Mesenchymal stem cell (in vitro differentiated cells and primary cell): ENCODE data around the gene TUBA4B.

ENCODE experiments used
- DNase-seq: peaks from one replicate; pipeline ENCODE4 v3.0.0-alpha.2; 2013
- H2AFZ ChIP-seq: one replicate; pipeline ENCODE4 v1.6.1; 2013; ENCODE audit warnings: low read depth, mild to moderate bottlenecking, control low read depth, inconsistent platforms, low read length, moderate library complexity
- H2AK5ac ChIP-seq: 2 replicates; pipeline ENCODE4 v1.6.1; 2013; ENCODE audit warnings: low read length, moderate library complexity, mild to moderate bottlenecking, inconsistent platforms; ENCODE audit not compliant: severe bottlenecking
- H2BK120ac ChIP-seq: one replicate; pipeline ENCODE4 v1.6.1; 2013; ENCODE audit warnings: low read depth, mild to moderate bottlenecking, inconsistent platforms, low read length, moderate library complexity
- H2BK12ac ChIP-seq, 2 experiments: one replicate each; pipeline ENCODE4 v1.6.1; 2013; ENCODE audit warnings: inconsistent platforms in 2 of 2, low read length in 2 of 2, mild to moderate bottlenecking in 2 of 2, moderate library complexity in 2 of 2, control low read depth in 1 of 2
- H2BK15ac ChIP-seq: one replicate; pipeline ENCODE4 v1.6.1; 2013; ENCODE audit warnings: mild to moderate bottlenecking, low read depth, inconsistent platforms; ENCODE audit not compliant: poor library complexity, severe bottlenecking
- H2BK5ac ChIP-seq: 2 replicates; pipeline ENCODE4 v1.6.1; 2013; ENCODE audit warnings: low read depth, mild to moderate bottlenecking, low read length, control low read depth, inconsistent platforms; ENCODE audit not compliant: poor library complexity, severe bottlenecking
- H3K14ac ChIP-seq, 2 experiments: one replicate each; pipeline ENCODE4 v1.6.1; 2013; ENCODE audit warnings: inconsistent platforms in 2 of 2, low read length in 2 of 2, control low read depth in 1 of 2, mild to moderate bottlenecking in 1 of 2, moderate library complexity in 1 of 2
- H3K18ac ChIP-seq, 2 experiments: one replicate each; pipeline ENCODE4 v1.6.1; 2013; ENCODE audit warnings: inconsistent platforms in 2 of 2, low read length in 2 of 2, control low read depth in 1 of 2, low read depth in 1 of 2, mild to moderate bottlenecking in 1 of 2
- H3K23ac ChIP-seq, 2 experiments: one replicate each; pipeline ENCODE4 v1.6.1; 2013; ENCODE audit warnings: inconsistent platforms in 2 of 2, low read length in 2 of 2, mild to moderate bottlenecking in 2 of 2, moderate library complexity in 2 of 2, control low read depth in 1 of 2
- H3K27ac ChIP-seq: 2 replicates; pipeline ENCODE4 v1.5.1; 2013; ENCODE audit warnings: mild to moderate bottlenecking, moderate library complexity, low read length, control low read depth, inconsistent platforms; ENCODE audit not compliant: poor library complexity, severe bottlenecking
- H3K27me3 ChIP-seq, 2 experiments: 2 replicates each; pipeline versions ENCODE4 v1.6.1 to v1.7.0; 2013; ENCODE audit warnings: low read length in 2 of 2, mild to moderate bottlenecking in 2 of 2, moderate library complexity in 2 of 2, control low read depth in 1 of 2, inconsistent platforms in 1 of 2; ENCODE audit not compliant: control insufficient read depth in 1 of 2, insufficient read depth in 1 of 2
- H3K36me3 ChIP-seq, 2 experiments: 2 replicates each; pipeline versions ENCODE4 v1.6.1 to v1.7.0; 2013; ENCODE audit warnings: low read length in 2 of 2, control low read depth in 1 of 2, inconsistent platforms in 1 of 2, low read depth in 1 of 2, mild to moderate bottlenecking in 1 of 2; ENCODE audit not compliant: insufficient read depth in 2 of 2, control insufficient read depth in 1 of 2
- H3K4ac ChIP-seq, 2 experiments: one replicate each; pipeline ENCODE4 v1.6.1; 2013; ENCODE audit warnings: inconsistent platforms in 2 of 2, low read length in 2 of 2, mild to moderate bottlenecking in 2 of 2, moderate library complexity in 2 of 2, control low read depth in 1 of 2, low read depth in 1 of 2
- H3K4me1 ChIP-seq: 2 replicates; pipeline ENCODE4 v1.6.1; 2013; ENCODE audit warnings: low read depth, low read length, control low read depth; ENCODE audit not compliant: control insufficient read depth, insufficient read depth
- H3K4me2 ChIP-seq: 2 replicates; pipeline ENCODE4 v1.6.1; 2013; ENCODE audit warnings: low read length, mild to moderate bottlenecking, inconsistent platforms; ENCODE audit not compliant: poor library complexity, severe bottlenecking
- H3K4me3 ChIP-seq, 2 experiments: 2 replicates each; pipeline versions ENCODE4 v1.5.1 to v1.7.0; 2013; ENCODE audit warnings: low read length in 2 of 2, mild to moderate bottlenecking in 2 of 2, control low read depth in 1 of 2, low read depth in 1 of 2; ENCODE audit not compliant: insufficient read depth in 1 of 2
- H3K79me1 ChIP-seq: replicated peaks from 2 replicates; pipeline ENCODE4 v1.6.1; 2013; ENCODE audit warnings: mild to moderate bottlenecking, control low read depth, low read length, inconsistent platforms; ENCODE audit not compliant: poor library complexity, severe bottlenecking
- H3K9ac ChIP-seq: 2 replicates; pipeline ENCODE4 v1.7.0; 2013; ENCODE audit warnings: mild to moderate bottlenecking, low read length, moderate library complexity
- H3K9me3 ChIP-seq: 2 replicates; pipeline ENCODE4 v1.7.0; 2013; ENCODE audit warnings: mild to moderate bottlenecking, low read length; ENCODE audit not compliant: control insufficient read depth
- H4K8ac ChIP-seq: one replicate; pipeline ENCODE4 v1.6.1; 2013; ENCODE audit warnings: inconsistent platforms, mild to moderate bottlenecking, low read length, moderate library complexity
- H4K91ac ChIP-seq: one replicate; pipeline ENCODE4 v1.6.1; 2013; ENCODE audit warnings: mild to moderate bottlenecking, low read length, inconsistent platforms
- WGBS: methylation state at CpG from one replicate; pipeline ENCODE4 v1.1.7; 2013; ENCODE audit warnings: mixed read lengths; 5-methylcytosine and 5-hydroxymethylcytosine counted together

Gene TUBA4B

GRCh38 chr2:219261024-219261855 lies 8.2 kb downstream of the TUBA4B start:
- DNase-seq: no peak
- H3K18ac ChIP-seq: no peak overlapping the region

GRCh38 chr2:219266232-219266631 lies 13.2 kb downstream of the TUBA4B start:
- Histone ChIP-seq H3K79me1 (no peaks in the 10 kb centered on the region), H2BK5ac (no peak overlapping the region), H4K8ac (no peak overlapping the region), H2BK15ac (peak overlapping the region; percentile 33), H2AK5ac (no peak overlapping the region), H3K36me3 (no peaks in the 10 kb centered on the region), H3K27me3 (peaks cover 7 to 16% of the 10 kb centered on the region in 2 experiments), H2BK12ac (no peak overlapping the region), H4K91ac (no peak overlapping the region), H3K4ac (no peak overlapping the region), H3K4me3 (no peak overlapping the region), H3K27ac (no peak overlapping the region), H3K23ac (no peak overlapping the region), H3K4me2 (no peak overlapping the region), H3K9me3 (no peaks in the 10 kb centered on the region), H3K18ac (no peak overlapping the region), H2BK120ac (no peak overlapping the region), H3K4me1 (peaks cover 8% of the 10 kb centered on the region), H3K14ac (no peak overlapping the region), H2AFZ (no peak overlapping the region), H3K9ac (no peak overlapping the region)
- DNase-seq: no peak
- WGBS: 41% methylated on average over 3 of the region's 5 CpGs

More at GRCh38 chr2:219261024-219261855, 8.2 kb downstream of the TUBA4B start:
- Histone ChIP-seq H3K4me1 (no peaks in the 10 kb centered on the region), H2AFZ (no peak overlapping the region), H3K27ac (no peak overlapping the region), H2AK5ac (no peak overlapping the region), H3K4me2 (no peak overlapping the region), H2BK12ac (no peak overlapping the region), H3K4me3 (no peak overlapping the region), H4K8ac (no peak overlapping the region), H2BK5ac (no peak overlapping the region), H3K9ac (no peak overlapping the region), H3K23ac (no peak overlapping the region), H3K27me3 (peaks cover 15 to 18% of the 10 kb centered on the region in 2 experiments), H3K14ac (no peak overlapping the region), H3K79me1 (no peaks in the 10 kb centered on the region), H3K9me3 (no peaks in the 10 kb centered on the region), H3K4ac (no peak overlapping the region), H2BK120ac (no peak overlapping the region), H3K36me3 (no peaks in the 10 kb centered on the region), H4K91ac (no peak overlapping the region), H2BK15ac (no peak overlapping the region)
- WGBS: 78% methylated on average over 2 of the region's 5 CpGs

- Histone ChIP-seq H2BK5ac (no peak overlapping the region), H3K27me3 (peaks cover 3 to 11% of the 10 kb centered on the region in 2 experiments), H3K9me3 (no peaks in the 10 kb centered on the region), H4K91ac (no peak overlapping the region), H2BK15ac (no peak overlapping the region), H3K27ac (no peak overlapping the region), H3K4ac (no peak overlapping the region), H2BK12ac (no peak overlapping the region), H3K4me1 (peaks cover 11% of the 10 kb centered on the region), H3K18ac (no peak overlapping the region), H4K8ac (no peak overlapping the region), H3K23ac (no peak overlapping the region), H2AFZ (no peak overlapping the region), H2BK120ac (no peak overlapping the region), H3K4me2 (no peak overlapping the region), H3K4me3 (no peak overlapping the region), H3K79me1 (no peaks in the 10 kb centered on the region), H3K9ac (no peak overlapping the region), H3K36me3 (no peaks in the 10 kb centered on the region), H2AK5ac (no peak overlapping the region), H3K14ac (no peak overlapping the region)
- no CpG with 5 or more reads among the region's 1 CpG for WGBS
- DNase-seq: no peak
These were observed 13.8 kb downstream of the TUBA4B start for GRCh38 chr2:219266886-219267285.

GRCh38 chr2:219268294-219268693 lies 15.3 kb downstream of the TUBA4B start:
- no peak overlapping the region for H3K18ac ChIP-seq
- H3K27ac ChIP-seq: no peak overlapping the region
- no peak overlapping the region for H3K4ac ChIP-seq
- H2BK5ac ChIP-seq: no peak overlapping the region
- no peak overlapping the region for H4K91ac ChIP-seq
- H3K14ac ChIP-seq: no peak overlapping the region
- no peak overlapping the region for H3K4me3 ChIP-seq
- H4K8ac ChIP-seq: no peak overlapping the region
- no peak overlapping the region for H3K4me2 ChIP-seq
- DNase-seq: no peak
- WGBS: 43% methylated on average over 1 of the region's 2 CpGs
- no peak overlapping the region for H3K23ac ChIP-seq
- no peak overlapping the region for H2AFZ ChIP-seq
- no peak overlapping the region for H2BK120ac ChIP-seq
- no peak overlapping the region for H2AK5ac ChIP-seq
- H3K4me1 ChIP-seq: peaks cover 13% of the 10 kb centered on the region
- peaks cover 3 to 11% of the 10 kb centered on the region in 2 experiments for H3K27me3 ChIP-seq
- no peaks in the 10 kb centered on the region for H3K9me3 ChIP-seq
- no peak overlapping the region for H2BK15ac ChIP-seq
- H3K79me1 ChIP-seq: no peaks in the 10 kb centered on the region
- no peaks in the 10 kb centered on the region for H3K36me3 ChIP-seq
- H2BK12ac ChIP-seq: no peak overlapping the region
- H3K9ac ChIP-seq: no peak overlapping the region
